Mesothelial cell of epicardium (in vitro differentiated cells): ENCODE results near the gene C19orf85. TPM values are rescaled to one million over a fixed set of nuclear protein-coding genes. Genes with fewer than 3 reads are reported as not detected.

Experiments used
- DNase-seq, 2 experiments: peaks; one replicate each; pipeline ENCODE4 v3.0.0; 2021; ENCODE audit warnings: low spot score in 2 of 2; ENCODE audit not compliant: unreplicated experiment in 2 of 2
- H3K27ac Mint-ChIP-seq: 2 replicates; pipeline ENCODE4 v1.8.0; 2021; ENCODE audit warnings: mixed read lengths
- H3K27me3 Mint-ChIP-seq: 2 replicates; pipeline ENCODE4 v1.8.0; 2021; ENCODE audit warnings: low read depth, mixed read lengths
- H3K36me3 Mint-ChIP-seq: 2 replicates; pipeline ENCODE4 v1.8.0; 2021; ENCODE audit warnings: mixed read lengths
- H3K4me1 Mint-ChIP-seq: 2 replicates; pipeline ENCODE4 v1.8.0; 2021; ENCODE audit warnings: mixed read lengths
- H3K4me3 Mint-ChIP-seq: 2 replicates; pipeline ENCODE4 v1.8.0; 2021; ENCODE audit warnings: mild to moderate bottlenecking, moderate library complexity, mixed read lengths
- H3K9me3 Mint-ChIP-seq: 2 replicates; pipeline ENCODE4 v1.8.0; 2021; ENCODE audit warnings: mixed read lengths
- CTCF ChIP-seq: fragments of 200-600 bp; sonication (generic); IDR thresholded peaks from one replicate; pipeline ENCODE4 v1.5.0; 2021; ENCODE audit warnings: antibody characterized with exemption; ENCODE audit not compliant: unreplicated experiment
- total RNA-seq: library from RNA; stranded (reverse); gene quantifications from 3 replicates; pipeline ENCODE4 v1.2.1, GENCODE V29; 2021

The C19orf85 gene
- total RNA-seq, result not detected in 3 replicates

DNA sequence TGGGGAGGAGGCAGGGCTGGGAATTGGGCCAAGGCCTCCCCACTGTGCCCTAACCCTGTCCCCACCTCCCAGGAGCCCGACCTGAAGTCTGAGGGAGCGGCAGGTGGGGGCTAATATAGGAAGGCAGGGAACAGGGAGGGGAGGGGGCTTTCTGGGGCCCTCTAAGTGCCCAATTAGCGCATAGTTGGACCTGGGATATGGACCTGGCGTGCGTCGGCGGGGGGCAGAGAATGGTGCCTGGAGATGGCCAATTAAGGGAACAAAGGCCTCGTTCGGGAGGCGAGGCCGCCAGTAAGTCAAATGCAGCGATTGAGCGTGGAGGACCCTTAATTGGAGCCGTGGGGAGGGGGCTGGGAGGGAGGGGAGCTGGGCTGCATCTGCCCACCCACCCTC is at the start of gene C19orf85:
Gene C19orf85 (minus strand): TSS at position 90 of the 393 bp plus-strand sequence. CDS start 197 bp downstream, outside the sequence.
- Mint-ChIP-seq H3K36me3 (no peaks in the 10 kb centered on the region), H3K4me3 (no peak within 1 kb of the TSS), H3K9me3 (no peaks in the 10 kb centered on the region), H3K4me1 (peaks cover 24% of the 10 kb centered on the region), H3K27ac (no peak within 1 kb of the TSS), H3K27me3 (peaks cover 46% of the 10 kb centered on the region)
- DNase-seq, result no peak
- no peak for TF ChIP-seq CTCF

GRCh38 chr19:55508120-55508519 is 43.6 kb upstream of the C19orf85 start:
- H3K36me3 Mint-ChIP-seq, result no peaks in the 10 kb centered on the region
- TF ChIP-seq CTCF, result no peak
- peaks cover 28% of the 10 kb centered on the region for H3K27me3 Mint-ChIP-seq

DNA sequence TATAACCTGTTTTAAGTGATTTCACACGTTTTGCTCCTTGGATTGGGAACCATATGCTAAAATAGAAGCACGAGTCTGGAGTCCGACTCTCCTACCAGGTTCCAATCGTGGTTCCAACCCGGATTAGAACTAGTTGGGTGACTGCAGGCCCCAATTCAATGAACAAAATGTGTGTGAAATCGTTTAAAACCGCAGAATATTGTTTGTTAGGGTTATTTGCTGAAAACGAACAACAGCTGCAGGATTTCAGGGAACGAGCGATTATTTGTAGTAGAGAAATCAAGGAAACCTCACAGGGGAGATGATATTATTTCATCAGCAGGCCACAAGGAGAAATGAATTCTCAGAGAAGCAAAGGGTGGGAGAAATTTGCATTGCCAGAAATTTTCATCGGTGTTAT is 40.4 kb upstream of the C19orf85 start:
- no peak for DNase-seq
- no peaks in the 10 kb centered on the region for H3K9me3 Mint-ChIP-seq
- TF ChIP-seq CTCF, result no peak
- H3K27ac Mint-ChIP-seq, result no peak overlapping the region
- H3K36me3 Mint-ChIP-seq, result no peaks in the 10 kb centered on the region
- H3K27me3 Mint-ChIP-seq, result peaks cover 25% of the 10 kb centered on the region
- H3K4me1 Mint-ChIP-seq, result no peaks in the 10 kb centered on the region
- no peak overlapping the region for H3K4me3 Mint-ChIP-seq

More at GRCh38 chr19:55508120-55508519, 43.6 kb upstream of the C19orf85 start:
- no peak for DNase-seq
- H3K4me3 Mint-ChIP-seq, result no peak overlapping the region
- H3K4me1 Mint-ChIP-seq, result no peaks in the 10 kb centered on the region
- no peak overlapping the region for H3K27ac Mint-ChIP-seq
- no peaks in the 10 kb centered on the region for H3K9me3 Mint-ChIP-seq

DNA sequence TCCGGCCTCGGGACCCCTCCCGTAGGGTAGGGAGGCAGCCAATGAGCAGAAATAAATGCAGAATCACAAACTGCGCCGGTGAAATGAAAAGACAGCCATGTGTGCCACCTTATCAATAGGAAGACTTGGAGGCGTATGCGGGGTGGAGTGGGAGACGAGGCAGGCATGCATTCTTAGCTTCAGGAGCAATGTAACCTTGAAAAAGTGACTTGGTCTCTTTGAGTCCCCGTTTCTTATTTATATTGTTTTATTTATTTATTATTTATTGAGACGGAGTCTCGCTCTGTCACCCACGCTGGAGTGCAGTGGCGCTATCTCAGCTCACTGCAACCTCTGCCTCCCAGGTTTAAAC is 39.7 kb upstream of the C19orf85 start:
- H3K27me3 Mint-ChIP-seq, result peaks cover 24% of the 10 kb centered on the region

DNA sequence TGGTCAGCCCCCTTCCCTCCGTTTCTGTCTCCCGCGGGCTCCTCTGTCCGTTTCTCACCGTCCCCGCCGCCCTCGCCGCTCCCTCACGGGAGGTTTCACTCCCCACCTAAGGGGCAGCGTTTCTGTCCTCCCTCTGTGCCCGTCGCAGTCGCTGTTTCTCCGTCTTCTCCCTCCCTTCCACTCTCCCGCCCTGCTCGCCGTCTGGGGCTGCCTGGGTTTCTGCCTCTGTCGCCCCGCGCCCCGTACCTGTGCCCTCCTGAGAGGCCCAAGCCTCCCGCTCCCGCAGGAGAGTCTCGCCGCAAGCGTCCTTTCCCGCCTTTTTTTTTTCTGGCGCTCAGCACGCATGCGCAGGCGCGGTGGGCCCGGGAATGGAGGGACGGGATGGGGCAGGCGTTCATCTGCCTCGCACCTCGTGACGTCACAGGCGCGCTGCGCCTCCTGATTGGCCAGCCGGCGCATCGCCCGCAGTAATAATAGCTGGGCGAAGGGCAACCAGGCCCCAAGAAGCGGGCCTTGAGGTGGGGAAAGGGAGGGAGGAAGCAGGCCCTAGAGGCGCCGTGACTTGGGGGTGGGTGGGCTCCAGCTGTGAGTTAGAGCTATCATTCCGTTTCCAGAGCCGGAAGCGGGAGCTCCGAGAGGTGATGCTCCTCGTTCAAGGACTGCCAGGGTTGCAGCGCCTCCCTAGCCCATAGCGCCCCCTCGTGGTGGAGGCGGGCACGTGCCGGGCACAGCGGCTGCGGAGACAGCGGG is 39.1 kb upstream of the C19orf85 start:
- DNase-seq, result peak; percentile 85 to 96
- H3K36me3 Mint-ChIP-seq, result no peaks in the 10 kb centered on the region
- peak overlapping the region; percentile 51 for H3K4me3 Mint-ChIP-seq
- peaks cover 22% of the 10 kb centered on the region for H3K27me3 Mint-ChIP-seq
- H3K27ac Mint-ChIP-seq, result no peak overlapping the region
- no peaks in the 10 kb centered on the region for H3K9me3 Mint-ChIP-seq
- peaks cover 6% of the 10 kb centered on the region for H3K4me1 Mint-ChIP-seq
- TF ChIP-seq CTCF, result peak; percentile 97

More for the DNA sequence above, 39.7 kb upstream of the C19orf85 start:
- H3K9me3 Mint-ChIP-seq, result no peaks in the 10 kb centered on the region
- no peak overlapping the region for H3K27ac Mint-ChIP-seq
- peak overlapping the region; percentile 51 for H3K4me3 Mint-ChIP-seq
- peak; percentile 62 for TF ChIP-seq CTCF
- no peak for DNase-seq
- no peaks in the 10 kb centered on the region for H3K36me3 Mint-ChIP-seq
- peaks cover under 1% of the 10 kb centered on the region for H3K4me1 Mint-ChIP-seq
